GM19328 (cell line): ENCODE results near the gene LPP.
A peak's percentile ranks its signal among the peaks of the same experiment; 100 is the strongest.

Experiments used
- ATAC-seq: cut with Tn5 transposase; IDR thresholded peaks from one replicate; pipeline ENCODE4 v1.9.1; 2021; ENCODE audit warnings: mild to moderate bottlenecking, moderate library complexity; ENCODE audit not compliant: unreplicated experiment

Gene LPP

GRCh38 chr3:188295876-188296275 is 141.9 kb downstream of the LPP start:
- ATAC-seq = no peak

DNA sequence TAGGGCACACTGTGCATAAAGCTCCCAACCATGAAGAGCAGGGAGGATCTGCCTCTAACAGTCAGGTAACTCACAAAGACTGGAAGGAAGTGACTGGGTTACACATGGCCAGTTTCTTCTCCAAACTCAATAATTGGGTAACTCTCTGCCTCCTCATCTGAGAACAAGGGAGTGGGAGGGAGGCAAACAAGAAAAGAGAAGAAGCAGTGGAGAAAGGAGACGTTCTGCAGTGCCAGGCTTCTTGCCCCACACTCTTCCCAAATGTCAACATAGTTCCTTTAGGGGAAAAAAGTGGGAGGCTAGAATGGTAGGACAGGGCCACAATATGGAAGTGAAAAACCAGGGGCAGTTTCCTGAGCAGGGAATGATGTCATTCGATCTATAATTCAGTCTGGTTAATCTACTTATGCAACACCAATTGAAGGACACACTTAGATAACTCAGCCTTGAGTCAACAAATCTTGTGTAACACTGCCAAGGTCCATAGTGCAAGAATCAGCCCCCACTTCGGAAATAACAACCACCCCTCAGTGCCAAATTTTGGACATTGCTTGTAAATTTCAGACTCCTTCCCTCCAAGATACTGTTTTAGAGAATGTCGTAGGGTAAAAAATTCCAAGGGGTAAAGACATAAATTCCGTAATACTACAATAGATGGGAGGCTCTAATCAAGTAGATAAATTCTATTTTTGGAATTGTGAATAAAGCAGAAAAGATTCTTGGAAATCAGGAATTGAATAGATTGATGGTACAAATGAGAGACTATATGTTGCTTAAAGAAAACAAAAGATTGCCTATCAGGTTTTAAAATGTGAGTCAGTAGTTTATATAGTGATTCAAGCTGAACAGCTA is 143.0 kb downstream of the LPP start:
- no peak for ATAC-seq

GRCh38 chr3:188298585-188298984 is 144.6 kb downstream of the LPP start:
- ATAC-seq = no peak

- no peak for ATAC-seq
Observed at GRCh38 chr3:188299068-188299467, 145.1 kb downstream of the LPP start.

- ATAC-seq = no peak
Observed at GRCh38 chr3:188299708-188300107, 145.8 kb downstream of the LPP start.

- ATAC-seq = no peak
Observed at GRCh38 chr3:188301147-188301546, 147.2 kb downstream of the LPP start.

- ATAC-seq = no peak
Observed at GRCh38 chr3:188303286-188303799, 149.4 kb downstream of the LPP start.

- no peak for ATAC-seq
Observed at GRCh38 chr3:188303823-188304222, 149.9 kb downstream of the LPP start.

GRCh38 chr3:188304501-188304900 is 150.5 kb downstream of the LPP start:
- no peak for ATAC-seq

GRCh38 chr3:188305220-188305619 is 151.3 kb downstream of the LPP start:
- ATAC-seq = no peak

GRCh38 chr3:188306435-188307005 is 152.6 kb downstream of the LPP start:
- ATAC-seq = no peak

- peak; percentile 97 for ATAC-seq
Observed at GRCh38 chr3:188309437-188310269, 155.7 kb downstream of the LPP start.

DNA sequence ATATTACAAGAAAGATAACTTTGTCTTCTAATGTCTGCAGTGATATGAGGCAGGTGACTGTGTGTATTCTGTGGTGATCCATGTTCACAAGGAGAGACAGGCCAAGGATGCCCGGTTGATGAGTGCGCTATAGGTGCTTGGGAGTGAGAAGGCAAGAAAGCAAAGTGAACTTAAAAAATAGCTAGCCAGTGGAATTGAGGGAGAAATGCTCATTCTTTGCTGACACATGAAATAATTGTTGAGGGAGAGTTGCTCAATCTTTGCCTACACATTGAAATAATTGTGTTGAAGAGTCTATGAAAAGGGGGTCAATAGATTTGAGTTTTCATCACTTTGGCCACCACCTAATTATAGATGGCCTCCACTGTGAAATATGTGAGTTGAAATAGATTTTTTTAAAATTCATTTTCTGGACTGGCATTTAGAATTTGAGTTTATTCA is 156.3 kb downstream of the LPP start:
- peak; percentile 13 for ATAC-seq

GRCh38 chr3:188315553-188315952 is 161.6 kb downstream of the LPP start:
- no peak for ATAC-seq

DNA sequence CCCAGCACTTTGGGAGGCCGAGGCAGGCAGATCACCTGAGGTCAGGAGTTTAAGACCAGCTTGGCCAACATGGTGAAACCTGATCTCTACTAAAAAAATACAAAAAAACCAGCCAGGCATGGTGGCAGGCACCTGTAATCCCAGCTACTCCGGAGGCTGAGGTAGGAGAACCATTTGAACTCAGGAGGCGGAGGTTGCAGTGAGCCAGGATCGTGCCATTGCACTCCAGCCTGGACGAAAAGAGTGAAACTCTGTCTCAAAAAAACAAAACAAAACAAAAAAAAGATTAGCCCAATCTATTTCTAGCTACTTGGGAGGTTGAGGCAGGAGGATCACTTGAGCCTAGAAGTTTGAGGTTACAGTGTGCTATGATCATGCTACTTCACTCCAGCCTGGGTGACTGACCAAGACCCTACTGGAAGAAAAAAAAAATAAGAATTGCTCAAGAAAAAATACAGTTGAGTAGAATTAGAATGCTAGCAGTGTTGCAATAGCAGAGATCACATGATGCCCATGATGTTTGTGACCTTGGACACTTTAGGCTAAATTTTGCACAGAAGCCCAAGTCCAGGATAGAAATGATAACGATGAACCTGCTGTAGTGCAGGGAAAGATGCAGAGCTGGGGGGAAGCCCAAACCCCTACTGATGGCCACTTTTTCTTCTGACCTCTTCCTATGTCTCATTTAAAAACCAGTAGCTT is 162.2 kb downstream of the LPP start:
- no peak for ATAC-seq

DNA sequence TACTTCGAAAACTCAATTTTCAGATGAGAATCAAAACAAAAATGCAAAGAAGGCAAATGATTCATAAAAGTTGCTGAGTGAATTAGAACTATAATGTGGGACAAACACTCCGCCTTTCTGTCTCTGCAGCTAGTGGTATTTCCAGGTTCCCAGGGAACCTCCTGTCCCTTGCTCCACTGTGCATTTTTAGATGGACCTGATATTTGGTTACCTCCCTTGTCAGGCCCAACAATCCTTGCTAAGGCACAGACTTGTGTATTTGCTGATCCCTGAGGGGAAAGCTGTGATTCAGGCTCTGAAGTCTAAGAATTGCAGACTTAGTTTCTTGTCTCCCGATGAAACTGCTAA is 162.7 kb downstream of the LPP start:
- ATAC-seq = no peak

- ATAC-seq = no peak
Observed at GRCh38 chr3:188319569-188319968, 165.6 kb downstream of the LPP start.

DNA sequence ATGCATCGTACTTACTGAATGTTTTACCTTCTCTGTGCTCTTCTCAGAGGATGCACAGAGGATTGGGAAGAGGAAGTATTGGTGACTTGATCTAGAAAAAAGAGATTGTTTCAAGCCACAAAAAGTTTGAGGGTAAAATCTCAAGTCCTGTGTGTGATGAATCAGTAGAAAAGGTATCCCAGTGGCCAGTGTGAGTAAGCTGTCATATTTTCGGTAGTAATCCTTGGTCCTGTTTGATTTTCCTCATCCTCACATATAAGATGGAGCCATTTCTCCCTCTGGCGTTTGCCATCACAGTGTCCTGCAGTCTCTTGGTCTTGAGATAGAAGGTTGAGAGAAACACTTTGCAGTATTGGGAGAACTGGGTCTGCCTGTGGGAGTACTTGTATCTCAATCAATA is 166.8 kb downstream of the LPP start:
- no peak for ATAC-seq

DNA sequence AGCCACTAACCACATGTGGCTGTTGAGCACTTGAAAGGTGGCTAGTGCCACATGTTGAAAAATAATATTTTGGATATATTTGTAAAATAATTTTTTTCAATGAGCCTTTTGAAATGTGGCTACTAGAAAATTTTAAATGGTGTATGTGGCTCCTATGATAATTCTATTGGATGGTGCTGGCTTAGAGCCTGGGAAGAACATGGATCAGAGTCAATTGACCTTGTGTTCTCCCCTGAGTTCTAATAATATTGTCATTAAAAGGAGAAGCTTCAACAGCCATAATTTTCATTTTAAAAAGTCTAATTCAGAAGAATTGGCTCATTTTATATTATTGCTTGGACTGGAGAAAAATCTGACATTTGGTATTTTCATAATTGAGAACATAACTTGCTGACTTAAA is 167.3 kb downstream of the LPP start:
- ATAC-seq = no peak

GRCh38 chr3:188322135-188322887 is 168.4 kb downstream of the LPP start:
- no peak for ATAC-seq
